SK-N-SH treated with all-trans-retinoic acid at 6 μM for 48 hours (cell line): ENCODE measurements around the gene TENT5D.

Experiments used
- ARNTL ChIP-seq: fragments of 450-650 bp; formaldehyde crosslinking; IDR thresholded peaks from 2 replicates; pipeline ENCODE4 v1.5.0; 2020; ENCODE audit warnings: low read depth, mild to moderate bottlenecking, moderate library complexity, borderline replicate concordance
- GLIS3 ChIP-seq: fragments of 250-450 bp; sonication (Bioruptor Pico); IDR thresholded peaks from 2 replicates; pipeline ENCODE4 v1.5.0; 2020; ENCODE audit warnings: mild to moderate bottlenecking, moderate library complexity
- SNAI2 ChIP-seq: fragments of 250-450 bp; sonication (Bioruptor Pico); IDR thresholded peaks from 2 replicates; pipeline ENCODE4 v1.5.0; 2020; ENCODE audit warnings: mild to moderate bottlenecking, moderate library complexity
- TCF4 ChIP-seq: fragments of 250-450 bp; sonication (Bioruptor Pico); IDR thresholded peaks from 2 replicates; pipeline ENCODE4 v1.8.0; 2021; ENCODE audit warnings: mild to moderate bottlenecking, moderate library complexity, borderline replicate concordance
- ZFP3 ChIP-seq: fragments of 250-450 bp; sonication (Bioruptor Pico); IDR thresholded peaks from 2 replicates; pipeline ENCODE4 v1.5.0; 2020; ENCODE audit warnings: mild to moderate bottlenecking, moderate library complexity
- ZFP30 ChIP-seq: fragments of 450-650 bp; formaldehyde crosslinking; IDR thresholded peaks from 2 replicates; pipeline ENCODE4 v1.5.0; 2022; ENCODE audit warnings: mild to moderate bottlenecking, moderate library complexity
- ZNF70 ChIP-seq: fragments of 450-650 bp; formaldehyde crosslinking; IDR thresholded peaks from 2 replicates; pipeline ENCODE4 v1.5.0; 2020; ENCODE audit warnings: mild to moderate bottlenecking, moderate library complexity
- ZNF8 ChIP-seq: fragments of 450-650 bp; formaldehyde crosslinking; IDR thresholded peaks from 2 replicates; pipeline ENCODE4 v1.5.0; 2020; ENCODE audit warnings: mild to moderate bottlenecking, moderate library complexity
- TF ChIP-seq, protein P1 (sequence below): fragments of 250-450 bp; sonication (Bioruptor Pico); IDR thresholded peaks from 2 replicates; pipeline ENCODE4 v1.8.0; 2020; ENCODE audit warnings: mild to moderate bottlenecking, moderate library complexity, borderline replicate concordance
- TF ChIP-seq, protein P2 (sequence below): fragments of 250-450 bp; sonication (Bioruptor Pico); IDR thresholded peaks from 2 replicates; pipeline ENCODE4 v1.8.0; 2021; ENCODE audit warnings: low read depth, mild to moderate bottlenecking, moderate library complexity, borderline replicate concordance
- TF ChIP-seq, protein P3 (sequence below): fragments of 250-450 bp; sonication (Bioruptor Pico); IDR thresholded peaks from 2 replicates; pipeline ENCODE4 v1.5.1; 2021; ENCODE audit warnings: mild to moderate bottlenecking, moderate library complexity

DNA sequence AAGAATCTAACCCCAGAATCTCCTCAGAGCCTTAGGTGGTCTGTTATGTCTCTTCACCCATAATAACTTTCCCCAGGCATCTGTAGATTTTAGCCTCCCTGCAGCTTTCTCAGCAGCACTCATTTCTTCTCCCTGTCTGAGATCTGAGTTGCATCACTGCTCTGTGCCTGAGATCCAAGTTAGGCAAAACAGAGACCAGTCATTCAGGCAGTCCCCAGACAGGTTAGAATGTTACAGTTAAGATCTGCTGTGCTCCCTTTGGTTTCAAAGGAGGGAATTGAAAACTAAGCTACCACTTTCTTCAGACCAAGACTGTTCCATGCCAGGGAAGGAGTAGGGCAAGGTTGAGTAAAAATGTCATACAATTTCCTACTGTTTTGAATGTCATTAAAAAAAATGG is 65.3 kb downstream of the TENT5D start:
- TF ChIP-seq, protein P1, sequence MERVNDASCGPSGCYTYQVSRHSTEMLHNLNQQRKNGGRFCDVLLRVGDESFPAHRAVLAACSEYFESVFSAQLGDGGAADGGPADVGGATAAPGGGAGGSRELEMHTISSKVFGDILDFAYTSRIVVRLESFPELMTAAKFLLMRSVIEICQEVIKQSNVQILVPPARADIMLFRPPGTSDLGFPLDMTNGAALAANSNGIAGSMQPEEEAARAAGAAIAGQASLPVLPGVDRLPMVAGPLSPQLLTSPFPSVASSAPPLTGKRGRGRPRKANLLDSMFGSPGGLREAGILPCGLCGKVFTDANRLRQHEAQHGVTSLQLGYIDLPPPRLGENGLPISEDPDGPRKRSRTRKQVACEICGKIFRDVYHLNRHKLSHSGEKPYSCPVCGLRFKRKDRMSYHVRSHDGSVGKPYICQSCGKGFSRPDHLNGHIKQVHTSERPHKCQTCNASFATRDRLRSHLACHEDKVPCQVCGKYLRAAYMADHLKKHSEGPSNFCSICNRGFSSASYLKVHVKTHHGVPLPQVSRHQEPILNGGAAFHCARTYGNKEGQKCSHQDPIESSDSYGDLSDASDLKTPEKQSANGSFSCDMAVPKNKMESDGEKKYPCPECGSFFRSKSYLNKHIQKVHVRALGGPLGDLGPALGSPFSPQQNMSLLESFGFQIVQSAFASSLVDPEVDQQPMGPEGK = no peak
- no peak for TF ChIP-seq ZNF8 (CRISPR knock-in tag)
- TF ChIP-seq, protein P2, sequence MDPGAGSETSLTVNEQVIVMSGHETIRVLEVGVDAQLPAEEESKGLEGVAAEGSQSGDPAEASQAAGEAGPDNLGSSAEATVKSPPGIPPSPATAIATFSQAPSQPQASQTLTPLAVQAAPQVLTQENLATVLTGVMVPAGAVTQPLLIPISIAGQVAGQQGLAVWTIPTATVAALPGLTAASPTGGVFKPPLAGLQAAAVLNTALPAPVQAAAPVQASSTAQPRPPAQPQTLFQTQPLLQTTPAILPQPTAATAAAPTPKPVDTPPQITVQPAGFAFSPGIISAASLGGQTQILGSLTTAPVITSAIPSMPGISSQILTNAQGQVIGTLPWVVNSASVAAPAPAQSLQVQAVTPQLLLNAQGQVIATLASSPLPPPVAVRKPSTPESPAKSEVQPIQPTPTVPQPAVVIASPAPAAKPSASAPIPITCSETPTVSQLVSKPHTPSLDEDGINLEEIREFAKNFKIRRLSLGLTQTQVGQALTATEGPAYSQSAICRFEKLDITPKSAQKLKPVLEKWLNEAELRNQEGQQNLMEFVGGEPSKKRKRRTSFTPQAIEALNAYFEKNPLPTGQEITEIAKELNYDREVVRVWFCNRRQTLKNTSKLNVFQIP (CRISPR knock-in tag) = no peak
- TF ChIP-seq ZNF70 (CRISPR knock-in tag) = no peak
- no peak for TF ChIP-seq ZFP30 (CRISPR knock-in tag)
- TF ChIP-seq ARNTL = no peak
- TF ChIP-seq, protein P3, sequence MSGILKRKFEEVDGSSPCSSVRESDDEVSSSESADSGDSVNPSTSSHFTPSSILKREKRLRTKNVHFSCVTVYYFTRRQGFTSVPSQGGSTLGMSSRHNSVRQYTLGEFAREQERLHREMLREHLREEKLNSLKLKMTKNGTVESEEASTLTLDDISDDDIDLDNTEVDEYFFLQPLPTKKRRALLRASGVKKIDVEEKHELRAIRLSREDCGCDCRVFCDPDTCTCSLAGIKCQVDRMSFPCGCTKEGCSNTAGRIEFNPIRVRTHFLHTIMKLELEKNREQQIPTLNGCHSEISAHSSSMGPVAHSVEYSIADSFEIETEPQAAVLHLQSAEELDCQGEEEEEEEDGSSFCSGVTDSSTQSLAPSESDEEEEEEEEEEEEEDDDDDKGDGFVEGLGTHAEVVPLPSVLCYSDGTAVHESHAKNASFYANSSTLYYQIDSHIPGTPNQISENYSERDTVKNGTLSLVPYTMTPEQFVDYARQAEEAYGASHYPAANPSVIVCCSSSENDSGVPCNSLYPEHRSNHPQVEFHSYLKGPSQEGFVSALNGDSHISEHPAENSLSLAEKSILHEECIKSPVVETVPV (CRISPR knock-in tag) = no peak
- no peak for TF ChIP-seq TCF4 (CRISPR knock-in tag)
- no peak for TF ChIP-seq ZFP3 (CRISPR knock-in tag)
- no peak for TF ChIP-seq GLIS3 (CRISPR knock-in tag)
- TF ChIP-seq SNAI2 (CRISPR knock-in tag) = no peak
